ENCODE measurements around the gene ITPA.

Gene ITPA

GRCh38 chr20:3235666-3236324, 26.5 kb downstream of the ITPA start:
- H3K4me1 ChIP-seq, result peaks cover 9% of the 10 kb centered on the region; the same call in 1 of the 2 replicates
- in situ Hi-C loops (cut with MboI; ENCODE audit: low sequenced_read_pairs), result no loop called here
- H3K36me3 ChIP-seq (replicated peaks), result peaks cover 11% of the 10 kb centered on the region
- H3K9me3 ChIP-seq, result no peaks in the 10 kb centered on the region
- no peak for DNase-seq (ENCODE audit: low spot score in 2 of 2)
- H3K27me3 ChIP-seq (ENCODE audit: low read depth), result no peaks in the 10 kb centered on the region
- H3K4me3 ChIP-seq, result no peak overlapping the region

- H3K36me3 ChIP-seq (replicated peaks), result peaks cover 6% of the 10 kb centered on the region
- H3K9me3 ChIP-seq, result no peaks in the 10 kb centered on the region
- in situ Hi-C loops (cut with MboI; ENCODE audit: low sequenced_read_pairs), result no loop called here
- DNase-seq (ENCODE audit: low spot score in 2 of 2), result no peak
- H3K27me3 ChIP-seq (ENCODE audit: low read depth), result no peaks in the 10 kb centered on the region
- peak overlapping the region; percentile 66 for H3K4me3 ChIP-seq
- H3K4me1 ChIP-seq, result peaks cover 9% of the 10 kb centered on the region; the same call in 1 of the 2 replicates
Measured at GRCh38 chr20:3237011-3237957, 28.0 kb downstream of the ITPA start.

- Histone ChIP-seq H3K36me3 (replicated peaks) (peaks cover 6% of the 10 kb centered on the region), H3K9me3 (no peaks in the 10 kb centered on the region), H3K4me3 (peak overlapping the region; percentile 66), H3K27me3 (ENCODE audit: low read depth) (no peaks in the 10 kb centered on the region), H3K4me1 (peaks cover 9% of the 10 kb centered on the region; the same call in 1 of the 2 replicates)
- in situ Hi-C loops (cut with MboI; ENCODE audit: low sequenced_read_pairs), result no loop called here
- DNase-seq (ENCODE audit: low spot score in 2 of 2), result peak in 1 of 2 experiments; percentile 52
Measured at GRCh38 chr20:3237958-3238615, 28.8 kb downstream of the ITPA start.

GRCh38 chr20:3238616-3239025, 29.3 kb downstream of the ITPA start:
- DNase-seq (ENCODE audit: low spot score in 2 of 2), result peak; percentile 12 to 63
- Histone ChIP-seq H3K9me3 (no peaks in the 10 kb centered on the region), H3K27me3 (ENCODE audit: low read depth) (no peaks in the 10 kb centered on the region), H3K4me1 (peaks cover 9% of the 10 kb centered on the region; the same call in 1 of the 2 replicates), H3K36me3 (replicated peaks) (peaks cover 3% of the 10 kb centered on the region), H3K4me3 (peak overlapping the region; percentile 66)
- in situ Hi-C loops (cut with MboI; ENCODE audit: low sequenced_read_pairs), result no loop called here

- peak; percentile 49 to 86 for DNase-seq (ENCODE audit: low spot score in 2 of 2)
- Histone ChIP-seq H3K4me1 (peaks cover 9% of the 10 kb centered on the region; the same call in 1 of the 2 replicates), H3K4me3 (peak within 1 kb of the TSS; percentile 66), H3K36me3 (replicated peaks) (no peaks in the 10 kb centered on the region), H3K27me3 (ENCODE audit: low read depth) (no peaks in the 10 kb centered on the region), H3K9me3 (no peaks in the 10 kb centered on the region)
- in situ Hi-C loops (cut with MboI; ENCODE audit: low sequenced_read_pairs), result no loop called here
Measured at GRCh38 chr20:3239026-3239866, 29.9 kb downstream of the ITPA start, which contains the start of gene SLC4A11. Gene SLC4A11, minus strand, starts transcription at chr20:3239190. Its CDS starts 53 bp downstream, at chr20:3239137.

GRCh38 chr20:3239867-3240775, 30.8 kb downstream of the ITPA start:
- no peak for DNase-seq (ENCODE audit: low spot score in 2 of 2)
- peaks cover 9% of the 10 kb centered on the region; the same call in 1 of the 2 replicates for H3K4me1 ChIP-seq
- no peaks in the 10 kb centered on the region for H3K9me3 ChIP-seq
- no peaks in the 10 kb centered on the region for H3K36me3 ChIP-seq (replicated peaks)
- H3K4me3 ChIP-seq, result peak overlapping the region; percentile 66
- in situ Hi-C loops (cut with MboI; ENCODE audit: low sequenced_read_pairs), result no loop called here
- no peaks in the 10 kb centered on the region for H3K27me3 ChIP-seq (ENCODE audit: low read depth)

GRCh38 chr20:3240776-3241363, 31.6 kb downstream of the ITPA start:
- no peak for DNase-seq (ENCODE audit: low spot score in 2 of 2)
- no peaks in the 10 kb centered on the region for H3K27me3 ChIP-seq (ENCODE audit: low read depth)
- H3K36me3 ChIP-seq (replicated peaks), result no peaks in the 10 kb centered on the region
- H3K4me1 ChIP-seq, result peaks cover 9% of the 10 kb centered on the region; the same call in 1 of the 2 replicates
- H3K9me3 ChIP-seq, result no peaks in the 10 kb centered on the region
- in situ Hi-C loops (cut with MboI; ENCODE audit: low sequenced_read_pairs), result no loop called here
- H3K4me3 ChIP-seq, result no peak overlapping the region

GRCh38 chr20:3242172-3242692, 32.9 kb downstream of the ITPA start:
- DNase-seq (ENCODE audit: low spot score in 2 of 2), result no peak
- H3K4me1 ChIP-seq, result peaks cover 9% of the 10 kb centered on the region; the same call in 1 of the 2 replicates
- H3K27me3 ChIP-seq (ENCODE audit: low read depth), result no peaks in the 10 kb centered on the region
- in situ Hi-C loops (cut with MboI; ENCODE audit: low sequenced_read_pairs), result no loop called here
- no peaks in the 10 kb centered on the region for H3K36me3 ChIP-seq (replicated peaks)
- H3K9me3 ChIP-seq, result no peaks in the 10 kb centered on the region
- H3K4me3 ChIP-seq, result no peak overlapping the region

- Histone ChIP-seq H3K36me3 (replicated peaks) (no peaks in the 10 kb centered on the region), H3K9me3 (no peaks in the 10 kb centered on the region), H3K27me3 (ENCODE audit: low read depth) (no peaks in the 10 kb centered on the region), H3K4me1 (peaks cover 4% of the 10 kb centered on the region; the same call in 1 of the 2 replicates), H3K4me3 (no peak overlapping the region)
- in situ Hi-C loops (cut with MboI; ENCODE audit: low sequenced_read_pairs), result no loop called here
- DNase-seq (ENCODE audit: low spot score in 2 of 2), result no peak
Measured at GRCh38 chr20:3243718-3244358, 34.5 kb downstream of the ITPA start.

- H3K9me3 ChIP-seq, result no peaks in the 10 kb centered on the region
- in situ Hi-C loops (cut with MboI; ENCODE audit: low sequenced_read_pairs), result no loop called here
- H3K4me1 ChIP-seq, result peaks cover 4% of the 10 kb centered on the region; the same call in 1 of the 2 replicates
- H3K4me3 ChIP-seq, result no peak overlapping the region
- no peak for DNase-seq (ENCODE audit: low spot score in 2 of 2)
- H3K27me3 ChIP-seq (ENCODE audit: low read depth), result no peaks in the 10 kb centered on the region; the same call in 1 of the 2 replicates
- H3K36me3 ChIP-seq (replicated peaks), result no peaks in the 10 kb centered on the region
Measured at GRCh38 chr20:3244613-3245012, 35.3 kb downstream of the ITPA start.

GRCh38 chr20:3245156-3245555, 35.9 kb downstream of the ITPA start:
- no peaks in the 10 kb centered on the region for H3K9me3 ChIP-seq
- H3K4me3 ChIP-seq, result no peak overlapping the region
- H3K4me1 ChIP-seq, result peaks cover under 1% of the 10 kb centered on the region; the same call in 1 of the 2 replicates
- DNase-seq (ENCODE audit: low spot score in 2 of 2), result no peak
- no peaks in the 10 kb centered on the region for H3K36me3 ChIP-seq (replicated peaks)
- no peaks in the 10 kb centered on the region; the same call in 1 of the 2 replicates for H3K27me3 ChIP-seq (ENCODE audit: low read depth)
- in situ Hi-C loops (cut with MboI; ENCODE audit: low sequenced_read_pairs), result no loop called here
